ENCODE results near the gene GGCX. TPM values are rescaled to one million over a fixed set of nuclear protein-coding genes. Genes with fewer than 3 reads are reported as not detected.

Gene GGCX
- total and polyA plus RNA-seq, 2 of the 13 experiments (the other 11 are each of a cell fraction or from before 2014, with no cell fraction given): 72.5 to 103 TPM

DNA sequence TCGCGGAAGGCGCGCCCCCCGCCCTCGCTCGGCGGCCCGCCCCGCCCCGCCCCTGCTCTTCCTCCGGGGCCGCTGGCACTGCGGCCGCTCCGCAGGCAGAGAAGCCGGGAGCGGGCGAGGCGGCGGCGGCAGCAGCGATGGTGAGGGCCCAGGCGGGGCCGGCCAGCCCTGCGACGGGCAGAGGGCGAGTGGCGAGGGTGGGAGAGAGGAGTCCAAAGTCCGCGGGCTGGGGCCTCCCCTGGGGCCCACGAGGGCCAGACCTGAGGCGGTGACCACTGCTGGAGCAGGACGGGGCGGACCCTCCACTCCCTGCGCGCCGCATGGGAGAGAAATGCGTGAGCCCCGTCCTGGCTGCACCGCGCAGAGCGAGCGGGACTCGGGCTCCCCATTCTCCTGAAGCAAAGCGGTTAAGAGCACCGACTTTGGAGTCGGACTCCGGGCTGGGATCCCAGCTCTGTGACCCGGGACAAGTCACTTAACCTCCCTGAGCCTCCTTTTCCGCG, 23.1 kb upstream of the GGCX start, which contains the start of gene VAMP5 (continued):
- TF ChIP-seq, protein P1, sequence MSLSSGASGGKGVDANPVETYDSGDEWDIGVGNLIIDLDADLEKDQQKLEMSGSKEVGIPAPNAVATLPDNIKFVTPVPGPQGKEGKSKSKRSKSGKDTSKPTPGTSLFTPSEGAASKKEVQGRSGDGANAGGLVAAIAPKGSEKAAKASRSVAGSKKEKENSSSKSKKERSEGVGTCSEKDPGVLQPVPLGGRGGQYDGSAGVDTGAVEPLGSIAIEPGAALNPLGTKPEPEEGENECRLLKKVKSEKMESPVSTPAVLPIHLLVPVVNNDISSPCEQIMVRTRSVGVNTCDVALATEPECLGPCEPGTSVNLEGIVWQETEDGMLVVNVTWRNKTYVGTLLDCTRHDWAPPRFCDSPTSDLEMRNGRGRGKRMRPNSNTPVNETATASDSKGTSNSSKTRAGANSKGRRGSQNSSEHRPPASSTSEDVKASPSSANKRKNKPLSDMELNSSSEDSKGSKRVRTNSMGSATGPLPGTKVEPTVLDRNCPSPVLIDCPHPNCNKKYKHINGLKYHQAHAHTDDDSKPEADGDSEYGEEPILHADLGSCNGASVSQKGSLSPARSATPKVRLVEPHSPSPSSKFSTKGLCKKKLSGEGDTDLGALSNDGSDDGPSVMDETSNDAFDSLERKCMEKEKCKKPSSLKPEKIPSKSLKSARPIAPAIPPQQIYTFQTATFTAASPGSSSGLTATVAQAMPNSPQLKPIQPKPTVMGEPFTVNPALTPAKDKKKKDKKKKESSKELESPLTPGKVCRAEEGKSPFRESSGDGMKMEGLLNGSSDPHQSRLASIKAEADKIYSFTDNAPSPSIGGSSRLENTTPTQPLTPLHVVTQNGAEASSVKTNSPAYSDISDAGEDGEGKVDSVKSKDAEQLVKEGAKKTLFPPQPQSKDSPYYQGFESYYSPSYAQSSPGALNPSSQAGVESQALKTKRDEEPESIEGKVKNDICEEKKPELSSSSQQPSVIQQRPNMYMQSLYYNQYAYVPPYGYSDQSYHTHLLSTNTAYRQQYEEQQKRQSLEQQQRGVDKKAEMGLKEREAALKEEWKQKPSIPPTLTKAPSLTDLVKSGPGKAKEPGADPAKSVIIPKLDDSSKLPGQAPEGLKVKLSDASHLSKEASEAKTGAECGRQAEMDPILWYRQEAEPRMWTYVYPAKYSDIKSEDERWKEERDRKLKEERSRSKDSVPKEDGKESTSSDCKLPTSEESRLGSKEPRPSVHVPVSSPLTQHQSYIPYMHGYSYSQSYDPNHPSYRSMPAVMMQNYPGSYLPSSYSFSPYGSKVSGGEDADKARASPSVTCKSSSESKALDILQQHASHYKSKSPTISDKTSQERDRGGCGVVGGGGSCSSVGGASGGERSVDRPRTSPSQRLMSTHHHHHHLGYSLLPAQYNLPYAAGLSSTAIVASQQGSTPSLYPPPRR (CRISPR knock-in tag; IDR thresholded peaks at IDR 0.05; ENCODE audit: borderline replicate concordance): peak; percentile 74
- TF ChIP-seq, protein P2, sequence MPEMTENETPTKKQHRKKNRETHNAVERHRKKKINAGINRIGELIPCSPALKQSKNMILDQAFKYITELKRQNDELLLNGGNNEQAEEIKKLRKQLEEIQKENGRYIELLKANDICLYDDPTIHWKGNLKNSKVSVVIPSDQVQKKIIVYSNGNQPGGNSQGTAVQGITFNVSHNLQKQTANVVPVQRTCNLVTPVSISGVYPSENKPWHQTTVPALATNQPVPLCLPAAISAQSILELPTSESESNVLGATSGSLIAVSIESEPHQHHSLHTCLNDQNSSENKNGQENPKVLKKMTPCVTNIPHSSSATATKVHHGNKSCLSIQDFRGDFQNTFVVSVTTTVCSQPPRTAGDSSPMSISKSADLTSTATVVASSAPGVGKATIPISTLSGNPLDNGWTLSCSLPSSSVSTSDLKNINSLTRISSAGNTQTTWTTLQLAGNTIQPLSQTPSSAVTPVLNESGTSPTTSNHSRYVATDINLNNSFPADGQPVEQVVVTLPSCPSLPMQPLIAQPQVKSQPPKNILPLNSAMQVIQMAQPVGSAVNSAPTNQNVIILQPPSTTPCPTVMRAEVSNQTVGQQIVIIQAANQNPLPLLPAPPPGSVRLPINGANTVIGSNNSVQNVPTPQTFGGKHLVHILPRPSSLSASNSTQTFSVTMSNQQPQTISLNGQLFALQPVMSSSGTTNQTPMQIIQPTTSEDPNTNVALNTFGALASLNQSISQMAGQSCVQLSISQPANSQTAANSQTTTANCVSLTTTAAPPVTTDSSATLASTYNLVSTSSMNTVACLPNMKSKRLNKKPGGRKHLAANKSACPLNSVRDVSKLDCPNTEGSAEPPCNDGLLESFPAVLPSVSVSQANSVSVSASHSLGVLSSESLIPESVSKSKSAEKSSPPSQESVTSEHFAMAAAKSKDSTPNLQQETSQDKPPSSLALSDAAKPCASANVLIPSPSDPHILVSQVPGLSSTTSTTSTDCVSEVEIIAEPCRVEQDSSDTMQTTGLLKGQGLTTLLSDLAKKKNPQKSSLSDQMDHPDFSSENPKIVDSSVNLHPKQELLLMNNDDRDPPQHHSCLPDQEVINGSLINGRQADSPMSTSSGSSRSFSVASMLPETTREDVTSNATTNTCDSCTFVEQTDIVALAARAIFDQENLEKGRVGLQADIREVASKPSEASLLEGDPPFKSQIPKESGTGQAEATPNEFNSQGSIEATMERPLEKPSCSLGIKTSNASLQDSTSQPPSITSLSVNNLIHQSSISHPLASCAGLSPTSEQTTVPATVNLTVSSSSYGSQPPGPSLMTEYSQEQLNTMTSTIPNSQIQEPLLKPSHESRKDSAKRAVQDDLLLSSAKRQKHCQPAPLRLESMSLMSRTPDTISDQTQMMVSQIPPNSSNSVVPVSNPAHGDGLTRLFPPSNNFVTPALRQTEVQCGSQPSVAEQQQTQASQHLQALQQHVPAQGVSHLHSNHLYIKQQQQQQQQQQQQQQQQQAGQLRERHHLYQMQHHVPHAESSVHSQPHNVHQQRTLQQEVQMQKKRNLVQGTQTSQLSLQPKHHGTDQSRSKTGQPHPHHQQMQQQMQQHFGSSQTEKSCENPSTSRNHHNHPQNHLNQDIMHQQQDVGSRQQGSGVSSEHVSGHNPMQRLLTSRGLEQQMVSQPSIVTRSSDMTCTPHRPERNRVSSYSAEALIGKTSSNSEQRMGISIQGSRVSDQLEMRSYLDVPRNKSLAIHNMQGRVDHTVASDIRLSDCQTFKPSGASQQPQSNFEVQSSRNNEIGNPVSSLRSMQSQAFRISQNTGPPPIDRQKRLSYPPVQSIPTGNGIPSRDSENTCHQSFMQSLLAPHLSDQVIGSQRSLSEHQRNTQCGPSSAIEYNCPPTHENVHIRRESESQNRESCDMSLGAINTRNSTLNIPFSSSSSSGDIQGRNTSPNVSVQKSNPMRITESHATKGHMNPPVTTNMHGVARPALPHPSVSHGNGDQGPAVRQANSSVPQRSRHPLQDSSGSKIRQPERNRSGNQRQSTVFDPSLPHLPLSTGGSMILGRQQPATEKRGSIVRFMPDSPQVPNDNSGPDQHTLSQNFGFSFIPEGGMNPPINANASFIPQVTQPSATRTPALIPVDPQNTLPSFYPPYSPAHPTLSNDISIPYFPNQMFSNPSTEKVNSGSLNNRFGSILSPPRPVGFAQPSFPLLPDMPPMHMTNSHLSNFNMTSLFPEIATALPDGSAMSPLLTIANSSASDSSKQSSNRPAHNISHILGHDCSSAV (CRISPR knock-in tag; IDR thresholded peaks at IDR 0.05; ENCODE audit: borderline replicate concordance): 0 out of 2 replicates have a peak, but pooled peaks have one; percentile 74
- TF ChIP-seq ZNF44 (CRISPR knock-in tag; IDR thresholded peaks at IDR 0.05): no peak
- no peak for TF ChIP-seq ZNF382 (CRISPR knock-in tag; IDR thresholded peaks at IDR 0.05; ENCODE audit: borderline replicate concordance)
- TF ChIP-seq, protein P3, sequence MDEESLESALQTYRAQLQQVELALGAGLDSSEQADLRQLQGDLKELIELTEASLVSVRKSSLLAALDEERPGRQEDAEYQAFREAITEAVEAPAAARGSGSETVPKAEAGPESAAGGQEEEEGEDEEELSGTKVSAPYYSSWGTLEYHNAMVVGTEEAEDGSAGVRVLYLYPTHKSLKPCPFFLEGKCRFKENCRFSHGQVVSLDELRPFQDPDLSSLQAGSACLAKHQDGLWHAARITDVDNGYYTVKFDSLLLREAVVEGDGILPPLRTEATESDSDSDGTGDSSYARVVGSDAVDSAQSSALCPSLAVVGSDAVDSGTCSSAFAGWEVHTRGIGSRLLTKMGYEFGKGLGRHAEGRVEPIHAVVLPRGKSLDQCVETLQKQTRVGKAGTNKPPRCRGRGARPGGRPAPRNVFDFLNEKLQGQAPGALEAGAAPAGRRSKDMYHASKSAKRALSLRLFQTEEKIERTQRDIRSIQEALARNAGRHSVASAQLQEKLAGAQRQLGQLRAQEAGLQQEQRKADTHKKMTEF (CRISPR knock-in tag; IDR thresholded peaks at IDR 0.05): peak; percentile 95
- no peak for TF ChIP-seq ZNF550 (CRISPR knock-in tag; IDR thresholded peaks at IDR 0.05; ENCODE audit: borderline replicate concordance)
- TF ChIP-seq ZNF615 (CRISPR knock-in tag; IDR thresholded peaks at IDR 0.05; ENCODE audit: borderline replicate concordance): no peak
- TF ChIP-seq DMAP1 (CRISPR knock-in tag; IDR thresholded peaks at IDR 0.05): peak; percentile 93
- TF ChIP-seq SRSF4 (IDR thresholded peaks at IDR 0.05; ENCODE audit: low read depth, low read length, poor library complexity, severe bottlenecking): no peak
- peak; percentile 64; the same call in 1 of the 2 replicates for TF ChIP-seq MAZ (IDR thresholded peaks at IDR 0.05; ENCODE audit: borderline replicate concordance, low read depth, low read length)
- peak; percentile 96 for TF ChIP-seq MAZ (CRISPR knock-in tag; IDR thresholded peaks at IDR 0.05; ENCODE audit: low read depth)
- TF ChIP-seq DNMT3B (CRISPR knock-in tag; conservative IDR thresholded peaks at IDR 0.05): no peak; the same call in 1 of the 2 replicates
- TF ChIP-seq ZNF652 (CRISPR knock-in tag; IDR thresholded peaks at IDR 0.05; ENCODE audit: borderline replicate concordance, low read depth): 0 out of 2 replicates have a peak, but pooled peaks have one; percentile 33
- TF ChIP-seq ZNF607 (CRISPR knock-in tag; IDR thresholded peaks at IDR 0.05; ENCODE audit: borderline replicate concordance): peak; percentile 84; the same call in 1 of the 2 replicates

Measured in HepG2 (cell line).